ENCODE data around the gene C6orf62.
"Not testable (repeated sequence)": the region's sequence is repeated elsewhere in the genome, so short reads cannot be mapped to it uniquely, and the experiment has no call there.

Gene C6orf62

DNA sequence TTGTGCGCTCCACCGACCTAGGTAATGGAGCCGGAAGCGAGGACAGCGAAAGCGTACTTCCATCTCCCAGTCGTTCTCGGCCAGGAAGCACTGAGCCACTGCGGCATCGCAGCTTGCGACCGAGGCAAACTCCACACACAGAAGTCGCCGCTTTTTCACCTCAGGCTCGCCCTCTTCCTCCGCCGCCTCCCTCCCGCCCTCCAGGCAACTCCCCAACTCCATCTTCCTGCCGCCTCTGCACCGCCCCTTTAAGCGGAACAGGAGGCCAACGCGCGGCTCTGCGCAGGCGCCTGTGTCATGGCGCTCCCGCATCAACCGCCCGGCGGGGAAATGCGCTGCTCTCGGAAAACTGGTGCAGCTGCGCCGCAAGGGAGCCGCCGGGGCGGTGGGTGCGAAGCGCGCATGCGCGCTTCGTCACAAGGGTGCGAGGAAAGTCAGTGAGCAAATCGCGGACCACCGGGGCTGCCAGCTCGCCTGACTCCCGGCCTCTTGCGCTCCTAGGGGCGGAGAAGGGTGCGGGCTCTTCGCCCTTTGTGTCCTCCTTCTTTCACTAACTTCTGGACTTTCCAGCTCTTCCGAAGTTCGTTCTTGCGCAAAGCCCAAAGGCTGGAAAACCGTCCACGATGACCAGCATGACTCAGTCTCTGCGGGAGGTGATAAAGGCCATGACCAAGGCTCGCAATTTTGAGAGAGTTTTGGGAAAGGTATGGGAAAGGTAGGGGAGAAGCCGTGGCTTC is 52.1 kb downstream of the C6orf62 start, which contains the start of the genes ACOT13 and TDP2:
Gene ACOT13 (plus strand): TSS at position 437 of the 737 bp plus-strand sequence. CDS start 187 bp downstream, at position 624.
Gene TDP2 (minus strand): TSS at position 259 of the 737 bp plus-strand sequence. CDS start 37 bp downstream, at position 222.
- peak; percentile 82 for DNase-seq (ENCODE audit: low spot score)

DNA sequence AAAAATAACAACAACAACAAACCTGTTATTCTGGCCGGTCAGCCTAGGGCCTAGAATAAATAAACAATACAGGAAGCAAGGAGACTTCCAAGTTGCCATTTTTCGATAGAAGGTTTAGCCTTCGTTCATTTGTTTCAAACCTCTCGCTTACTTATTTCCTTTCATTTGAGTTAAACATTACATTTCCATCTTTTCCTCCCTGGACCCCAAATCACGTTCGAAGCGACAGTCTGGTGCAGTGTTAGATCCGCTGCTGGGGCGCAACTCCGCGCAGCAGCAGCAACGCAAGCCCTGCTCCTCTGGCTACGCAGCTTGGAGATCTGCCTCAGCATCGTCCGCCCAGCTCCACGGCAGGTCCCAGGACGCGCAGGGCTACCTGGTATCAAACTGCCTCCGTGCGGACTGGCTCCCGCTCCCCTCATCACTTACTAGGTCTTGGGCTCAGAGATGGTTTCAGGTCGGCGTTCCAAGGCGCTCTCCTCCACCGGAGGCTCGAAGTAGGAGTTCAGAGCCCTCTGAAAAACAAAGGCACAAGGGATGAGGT is 52.8 kb downstream of the C6orf62 start:
- no peak for DNase-seq (ENCODE audit: low spot score)

DNA sequence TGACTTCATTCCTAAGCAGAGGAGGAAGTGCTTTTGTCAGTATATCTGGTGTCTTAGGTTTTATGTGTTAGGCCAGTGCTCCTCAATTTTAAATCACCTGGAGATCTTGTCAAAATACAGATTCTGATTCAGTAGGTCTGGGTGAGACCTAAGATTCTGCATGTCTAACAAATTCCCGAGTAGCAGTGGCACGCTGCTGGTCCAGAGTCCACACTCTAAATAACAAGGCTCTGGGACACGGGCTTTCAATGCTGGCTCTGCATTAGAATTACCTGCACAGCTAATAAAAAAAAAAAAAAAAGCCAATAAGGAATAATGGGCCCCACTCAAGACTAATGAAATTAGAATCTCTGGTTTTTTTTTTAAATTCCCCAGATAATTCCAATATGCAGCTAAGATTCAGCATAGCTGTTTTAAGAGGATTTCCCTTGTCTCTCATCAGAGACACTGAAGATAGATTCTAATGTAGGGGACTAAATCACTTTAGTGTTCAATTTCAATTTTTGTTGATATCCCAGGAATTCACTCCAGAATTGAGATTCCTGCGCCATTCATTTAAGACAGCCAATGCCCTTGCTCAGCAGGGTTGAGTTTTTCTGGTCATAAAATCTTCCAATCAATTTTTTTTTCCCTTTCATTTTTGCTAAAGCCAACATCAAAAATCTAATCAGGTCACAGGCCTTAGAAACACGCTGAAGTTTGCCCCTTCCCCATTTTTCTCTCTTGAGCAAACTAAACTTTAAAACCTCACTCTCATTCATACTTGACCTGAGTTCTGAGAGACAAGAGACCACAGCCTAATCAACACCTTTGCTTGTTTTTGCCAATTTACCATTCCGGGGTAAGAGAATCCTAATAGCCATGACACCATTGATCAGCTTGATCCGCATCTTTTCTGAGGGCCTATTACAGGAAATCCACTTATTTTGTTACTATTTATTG is 54.6 kb downstream of the C6orf62 start:
- DNase-seq (ENCODE audit: low spot score): no peak

DNA sequence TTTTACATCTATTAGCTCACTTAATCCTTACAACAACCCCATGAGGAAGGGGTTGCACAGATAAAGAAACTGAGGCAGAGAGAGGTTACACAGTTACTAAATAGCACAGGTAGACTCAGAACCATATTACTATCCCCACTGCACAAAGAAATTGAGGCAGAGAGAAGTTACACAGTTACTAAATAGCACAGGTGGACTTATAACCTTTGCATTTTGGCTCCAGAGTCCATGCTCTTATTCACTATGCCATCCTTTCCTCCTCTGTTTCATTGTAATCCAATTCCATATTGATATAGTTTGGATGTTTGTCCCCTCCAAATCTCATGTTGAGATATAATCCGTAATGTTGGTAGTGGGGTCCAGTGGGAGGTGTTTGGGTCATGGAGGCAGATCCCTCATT is 55.8 kb downstream of the C6orf62 start:
- no peak for DNase-seq (ENCODE audit: low spot score)

DNA sequence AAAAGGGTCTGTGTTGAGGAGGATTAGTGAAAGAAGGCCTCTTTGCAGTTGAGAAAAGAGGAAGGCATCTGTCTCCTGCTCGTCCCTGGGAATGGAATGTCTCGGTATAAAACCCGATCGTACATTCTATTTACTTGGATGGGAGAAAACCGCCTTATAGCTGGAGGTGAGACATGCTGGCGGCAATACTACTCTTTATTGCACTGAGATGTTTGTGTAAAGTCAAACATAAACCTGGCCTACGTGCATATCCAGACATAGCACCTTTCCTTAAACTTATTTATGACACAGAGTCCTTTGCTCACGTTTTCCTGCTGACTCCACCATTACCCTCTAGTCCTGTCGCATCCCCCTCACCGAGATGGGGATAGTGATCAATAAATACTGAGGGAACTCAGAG is 56.7 kb downstream of the C6orf62 start:
- no peak for DNase-seq (ENCODE audit: low spot score)

DNA sequence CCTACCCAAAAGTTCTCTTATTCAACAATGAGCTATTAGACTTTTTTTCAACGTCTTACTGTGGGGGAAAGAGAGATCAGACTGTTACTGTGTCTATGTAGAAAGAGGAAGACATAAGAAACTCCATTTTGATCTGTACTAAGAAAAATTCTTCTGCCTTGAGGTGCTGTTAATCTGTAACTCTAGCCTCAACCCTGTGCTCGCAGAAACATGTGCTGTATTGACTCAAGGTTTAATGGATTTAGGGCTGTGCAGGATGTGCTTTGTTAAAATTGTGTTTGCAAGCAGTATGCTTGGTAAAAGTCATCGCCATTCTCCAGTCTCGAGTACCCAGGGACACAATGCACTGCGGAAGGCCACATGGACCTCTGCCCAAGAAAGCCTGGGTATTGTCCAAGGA is 57.2 kb downstream of the C6orf62 start:
- not testable (repeated sequence) for DNase-seq (ENCODE audit: low spot score)

DNA sequence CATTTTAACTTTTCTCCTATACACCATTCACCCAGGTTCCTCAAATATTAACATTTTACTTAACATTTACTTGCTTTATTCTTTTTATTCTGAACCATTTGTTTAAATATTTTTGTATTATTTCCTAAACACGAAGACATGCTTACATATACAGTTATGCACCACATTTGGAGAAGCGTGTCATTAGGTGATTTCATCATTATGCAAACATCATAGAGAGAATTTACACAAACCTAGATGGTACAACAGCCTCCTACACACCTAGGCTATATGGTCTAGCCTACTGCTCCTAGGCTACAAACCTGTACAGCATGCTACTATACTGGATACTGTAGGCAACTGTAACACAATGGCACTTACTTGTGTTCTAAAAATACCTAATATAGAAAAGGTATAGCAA is 58.8 kb downstream of the C6orf62 start:
- DNase-seq (ENCODE audit: low spot score): no peak

DNA sequence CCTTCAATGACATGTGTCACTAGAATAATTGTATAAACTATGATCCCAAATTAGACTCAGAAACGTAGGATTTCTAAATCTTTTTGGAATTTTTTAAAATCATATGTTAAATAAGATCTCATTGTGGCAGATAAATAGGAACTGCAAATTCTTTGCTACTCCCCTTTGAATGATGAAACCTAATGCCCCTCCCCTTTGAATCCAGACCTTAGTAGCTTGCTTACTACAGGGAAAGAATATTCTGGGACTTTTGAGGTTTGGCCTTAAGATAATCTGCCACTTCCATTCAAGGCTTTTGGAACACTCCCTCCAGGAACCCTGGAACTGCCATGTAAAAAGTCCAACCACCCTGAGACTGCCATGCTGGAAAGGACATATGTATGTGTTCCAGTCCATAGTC is 59.4 kb downstream of the C6orf62 start:
- no peak for DNase-seq (ENCODE audit: low spot score)

DNA sequence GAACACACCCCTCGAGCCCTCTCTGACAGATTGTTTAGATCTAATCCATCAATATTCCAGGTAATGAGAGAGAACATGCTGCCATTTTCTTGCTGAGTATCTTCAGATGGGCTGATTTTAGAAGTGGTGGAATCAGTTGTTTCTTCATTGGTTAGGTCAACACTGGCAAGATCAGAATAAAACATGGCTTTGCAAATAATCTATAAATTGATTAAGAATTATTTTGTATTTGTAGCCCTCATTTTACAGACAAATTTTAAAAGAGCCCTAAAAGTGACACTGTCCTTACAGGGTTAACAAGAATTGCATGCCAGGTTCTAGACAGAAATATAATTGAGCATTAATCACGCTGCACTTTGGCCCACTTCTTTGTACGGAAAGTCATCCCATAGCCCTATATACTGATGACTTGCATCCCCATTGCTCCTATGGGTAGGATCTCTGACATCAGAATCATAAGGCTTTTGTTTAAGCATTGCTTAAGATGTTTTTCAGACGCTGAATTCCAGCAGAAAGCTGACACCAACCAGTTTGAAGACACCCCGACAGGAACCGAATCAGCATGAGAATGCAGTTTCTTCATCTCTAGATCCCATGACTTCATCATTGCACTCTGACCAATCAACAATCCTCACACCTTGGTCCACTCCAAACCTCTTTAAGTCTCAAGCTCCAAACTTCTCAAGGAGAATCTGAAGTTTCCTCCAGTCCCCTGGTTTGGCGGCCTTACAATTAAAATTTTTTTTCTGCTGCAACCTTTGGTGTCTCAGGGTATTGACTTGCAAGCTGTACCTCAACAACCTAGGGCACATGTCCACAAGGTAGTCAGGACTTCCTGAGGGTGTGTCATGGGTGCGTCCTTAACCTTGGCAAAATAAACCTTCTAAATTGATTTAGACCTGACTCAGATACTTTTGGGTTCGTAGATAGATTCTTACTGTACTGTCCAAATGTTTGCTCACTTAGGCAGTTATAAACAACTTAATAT is 60.1 kb downstream of the C6orf62 start:
- DNase-seq (ENCODE audit: low spot score): no peak

DNA sequence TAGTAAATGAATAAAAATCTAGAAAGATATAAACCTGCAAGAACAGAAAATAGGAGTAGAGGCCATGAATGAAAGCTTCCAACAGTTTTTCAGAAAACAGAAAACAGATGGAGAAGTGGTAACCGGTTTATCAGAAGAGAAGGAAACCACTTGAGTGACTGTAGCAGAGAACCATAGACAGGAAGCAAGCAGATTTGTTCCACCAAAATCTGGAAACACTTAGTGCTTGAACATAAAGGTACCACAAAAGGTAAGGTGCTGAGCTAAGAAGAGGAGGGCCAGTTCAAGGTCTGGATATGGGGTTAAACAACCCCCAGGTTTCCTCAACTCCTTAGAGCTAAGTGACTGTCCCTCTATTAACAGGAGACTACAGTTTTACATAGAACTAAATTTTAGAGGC is 63.7 kb downstream of the C6orf62 start:
- DNase-seq (ENCODE audit: low spot score): no peak

All from HuH-7 (cell line).